ENCODE data around the gene KRTAP12-2.
"Not testable (repeated sequence)": the region's sequence is repeated elsewhere in the genome, so short reads cannot be mapped to it uniquely, and the experiment has no call there.

Gene KRTAP12-2

DNA sequence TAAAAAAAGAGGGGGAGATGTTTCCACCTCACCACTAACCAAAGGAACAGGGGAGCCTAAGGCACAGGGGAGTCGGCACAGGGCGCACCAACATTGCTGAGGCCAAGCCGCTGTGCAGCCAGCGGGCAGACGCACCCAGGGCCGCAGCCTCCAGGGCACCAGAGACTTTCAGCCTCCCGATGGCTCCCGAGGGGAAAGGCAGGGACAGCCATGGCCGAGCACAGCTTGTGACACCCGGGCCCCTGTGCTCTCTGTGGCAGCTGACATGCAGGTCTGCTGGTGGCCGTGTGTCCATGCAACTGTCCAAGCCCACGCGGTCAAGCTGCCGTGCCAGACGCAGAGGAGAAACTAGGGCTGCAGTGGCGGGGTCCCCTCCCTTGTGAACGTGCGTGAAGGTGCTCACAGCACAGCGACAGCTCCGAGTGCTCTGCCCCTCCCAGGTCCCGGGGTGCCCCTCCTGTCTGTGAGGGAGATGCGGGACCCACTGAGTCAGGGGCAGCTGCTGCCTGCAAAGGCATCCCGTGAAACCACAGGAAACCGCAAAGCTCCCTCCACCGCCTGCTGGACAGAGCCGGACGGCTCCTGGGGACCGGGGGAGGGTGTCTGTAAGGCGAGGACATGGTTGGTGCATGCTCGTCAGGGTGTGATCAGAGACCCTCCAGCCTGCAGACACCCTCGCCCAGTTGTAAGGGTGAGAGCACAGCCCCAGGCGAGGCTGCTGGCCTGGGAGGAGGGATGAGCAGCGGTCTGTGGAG lies 18.0 kb downstream of the KRTAP12-2 start:
- DNase-seq, result no peak

DNA sequence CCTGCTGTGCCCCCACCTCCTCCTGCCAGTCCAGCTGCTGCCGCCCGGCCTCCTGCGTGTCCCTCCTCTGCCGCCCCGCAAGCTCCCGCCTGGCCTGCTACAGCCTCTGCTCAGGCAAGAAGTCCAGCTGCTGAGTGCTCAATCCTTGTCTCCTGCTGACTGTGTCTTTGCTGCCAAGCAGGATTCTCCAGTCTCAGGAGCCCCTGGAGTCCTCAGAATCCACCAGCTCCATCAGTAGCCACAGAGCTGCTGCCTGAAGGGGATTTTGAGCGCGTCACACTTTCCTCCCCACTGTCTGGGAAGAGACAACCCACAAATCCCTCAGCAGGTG lies 19.5 kb downstream of the KRTAP12-2 start:
- DNase-seq, result no peak

DNA sequence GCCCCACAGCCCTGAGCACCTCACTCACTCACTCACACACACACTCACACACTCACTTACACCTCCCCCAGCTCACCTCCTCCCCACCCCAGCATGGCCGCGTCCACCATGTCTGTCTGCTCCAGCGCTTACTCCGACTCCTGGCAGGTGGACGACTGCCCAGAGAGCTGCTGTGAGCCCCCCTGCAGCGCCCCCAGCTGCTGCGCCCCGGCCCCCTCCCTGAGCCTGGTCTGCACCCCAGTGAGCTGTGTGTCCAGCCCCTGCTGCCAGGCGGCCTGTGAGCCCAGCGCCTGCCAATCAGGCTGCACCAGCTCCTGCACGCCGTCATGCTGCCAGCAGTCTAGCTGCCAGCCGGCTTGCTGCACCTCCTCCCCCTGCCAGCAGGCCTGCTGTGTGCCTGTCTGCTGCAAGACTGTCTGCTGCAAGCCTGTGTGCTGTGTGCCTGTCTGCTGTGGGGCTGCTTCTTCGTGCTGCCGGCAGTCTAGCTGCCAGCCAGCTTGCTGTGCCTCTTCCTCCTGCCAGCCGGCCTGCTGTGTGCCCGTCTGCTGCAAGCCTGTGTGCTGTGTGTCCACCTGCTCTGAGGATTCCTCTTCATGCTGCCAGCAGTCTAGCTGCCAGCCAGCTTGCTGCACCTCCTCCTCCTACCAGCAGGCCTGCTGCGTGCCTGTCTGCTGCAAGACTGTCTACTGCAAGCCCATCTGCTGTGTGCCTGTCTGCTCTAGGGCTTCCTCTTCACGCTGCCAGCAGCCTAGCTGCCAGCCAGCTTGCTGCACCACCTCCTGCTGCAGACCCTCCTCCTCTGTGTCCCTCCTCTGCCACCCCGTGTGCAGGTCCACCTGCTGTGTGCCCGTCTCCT lies 20.1 kb downstream of the KRTAP12-2 start, which contains the start of gene KRTAP10-11:
KRTAP10-11 (plus strand) TSS at position 49 of the 856 bp plus-strand sequence; CDS start at position 94, 45 bp downstream.
- DNase-seq, result not testable (repeated sequence)

DNA sequence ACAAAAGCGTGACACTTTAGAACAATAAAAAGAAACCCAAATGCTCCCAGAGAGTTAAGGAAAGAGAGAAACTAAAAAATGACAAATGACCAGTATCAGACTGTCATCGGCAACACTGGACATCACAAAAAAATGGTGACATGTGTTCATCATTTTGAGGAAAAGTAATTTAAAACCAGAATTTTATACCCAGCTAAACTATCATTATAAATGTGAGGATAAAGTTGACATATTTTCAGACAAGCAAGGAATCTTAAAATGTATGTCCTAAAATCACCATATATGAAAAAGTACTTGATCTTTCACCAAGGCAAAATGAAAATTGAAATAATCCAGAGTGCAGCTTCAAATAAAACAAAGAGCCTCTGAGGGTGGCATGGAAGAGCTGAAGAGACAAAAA lies 21.8 kb downstream of the KRTAP12-2 start:
- DNase-seq, result no peak

DNA sequence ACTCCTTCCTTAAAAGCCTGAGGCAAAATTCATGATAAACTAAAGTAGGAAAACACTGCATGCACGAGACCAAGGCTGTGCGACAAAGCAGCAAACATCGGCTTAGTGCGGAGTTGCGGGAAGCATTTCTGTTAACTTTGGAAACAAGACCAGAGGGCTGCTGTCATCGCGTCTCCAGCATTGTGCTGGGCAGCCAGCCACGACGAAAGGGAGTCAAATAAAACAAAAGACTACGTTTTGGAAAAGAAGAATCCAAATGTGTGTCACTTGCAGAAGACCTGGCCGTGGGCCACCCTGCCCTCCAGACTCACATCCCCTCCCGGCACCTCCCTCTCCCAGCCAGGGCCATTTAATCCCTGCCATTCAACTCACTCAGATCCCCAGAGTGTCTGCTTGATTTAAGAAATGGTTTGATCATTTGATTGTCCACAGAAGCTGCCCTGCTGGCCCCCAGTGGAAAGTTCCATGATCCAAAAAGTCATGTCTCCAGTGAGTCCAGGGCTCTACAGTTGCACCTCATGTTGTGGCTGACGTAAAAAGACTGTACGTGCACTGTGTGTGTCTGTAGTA lies 22.9 kb downstream of the KRTAP12-2 start:
- DNase-seq, result no peak

DNA sequence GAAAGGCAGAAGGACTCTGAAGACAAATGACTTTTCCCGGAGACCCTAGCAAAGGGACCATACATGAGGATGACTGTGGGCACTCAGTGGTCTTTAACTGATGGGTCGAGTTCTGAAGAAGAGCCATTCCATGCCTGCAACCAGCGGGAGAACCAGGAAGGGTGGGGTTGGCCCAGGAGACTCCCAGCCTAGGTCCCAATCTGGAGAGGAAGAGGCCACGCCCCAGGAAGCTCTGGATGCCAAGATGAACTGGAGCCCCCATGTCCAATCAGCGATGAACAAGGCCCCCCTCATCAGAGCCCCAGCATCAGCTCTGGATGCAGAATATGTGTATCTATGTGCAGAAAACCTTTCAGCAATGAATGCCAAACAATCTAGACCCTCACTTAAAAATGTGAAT lies 26.0 kb downstream of the KRTAP12-2 start:
- DNase-seq, result no peak

DNA sequence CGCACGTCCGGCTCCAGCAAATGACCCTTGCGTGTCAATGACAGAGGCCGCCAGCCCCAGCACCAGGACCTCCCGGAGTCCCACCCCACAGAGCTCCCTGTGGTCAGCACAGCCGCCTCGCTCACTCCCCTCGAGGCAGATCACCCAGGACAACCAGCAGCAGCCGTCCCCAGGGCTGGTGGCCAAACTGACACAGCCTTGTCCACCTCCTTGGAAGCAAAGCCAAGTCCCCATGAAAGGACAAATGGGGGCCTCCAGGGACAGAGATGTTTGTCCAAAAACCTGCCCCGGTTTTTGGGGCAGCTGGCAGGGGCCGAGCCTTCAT lies 27.4 kb downstream of the KRTAP12-2 start:
- DNase-seq, result no peak

DNA sequence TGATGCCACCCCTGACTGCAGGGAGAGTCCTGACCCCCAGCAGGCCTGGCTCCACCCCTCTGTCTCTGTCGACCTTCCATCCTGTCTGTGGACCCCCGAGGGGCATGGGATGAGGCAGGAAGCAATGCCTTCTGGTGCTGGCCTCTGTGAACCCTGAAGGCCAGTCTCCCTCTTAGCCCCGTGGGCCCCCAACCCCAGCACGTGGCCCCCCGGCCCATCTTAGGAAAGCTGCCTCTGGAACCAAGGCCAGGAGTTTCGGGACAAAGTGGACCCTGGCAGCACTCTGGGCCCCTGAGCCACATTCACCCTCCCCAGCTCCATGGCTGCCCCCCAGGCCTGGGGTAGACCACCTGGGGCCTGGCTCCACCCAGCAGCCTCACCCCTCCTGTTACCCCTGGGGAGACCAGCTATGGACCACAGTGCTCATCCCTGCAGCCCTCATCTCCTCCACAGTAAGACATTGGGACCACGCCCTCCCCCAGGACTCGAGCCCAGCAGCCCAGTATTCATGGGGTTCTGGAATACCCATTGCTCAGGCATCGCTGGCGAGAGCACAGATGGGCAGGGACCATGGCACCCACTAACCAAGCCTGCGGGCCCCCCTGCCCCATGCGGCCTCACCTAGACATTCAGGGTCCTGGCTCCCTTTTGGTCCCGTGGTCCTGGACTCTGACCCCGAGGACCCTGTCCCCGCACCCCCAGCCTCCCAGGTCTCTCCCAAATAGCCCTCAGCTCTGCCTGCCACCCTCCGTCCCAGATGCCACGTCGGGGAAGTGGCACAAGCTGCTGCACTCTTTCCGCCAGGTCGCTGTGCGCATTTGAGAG lies 28.0 kb downstream of the KRTAP12-2 start:
- not testable (repeated sequence) for DNase-seq

DNA sequence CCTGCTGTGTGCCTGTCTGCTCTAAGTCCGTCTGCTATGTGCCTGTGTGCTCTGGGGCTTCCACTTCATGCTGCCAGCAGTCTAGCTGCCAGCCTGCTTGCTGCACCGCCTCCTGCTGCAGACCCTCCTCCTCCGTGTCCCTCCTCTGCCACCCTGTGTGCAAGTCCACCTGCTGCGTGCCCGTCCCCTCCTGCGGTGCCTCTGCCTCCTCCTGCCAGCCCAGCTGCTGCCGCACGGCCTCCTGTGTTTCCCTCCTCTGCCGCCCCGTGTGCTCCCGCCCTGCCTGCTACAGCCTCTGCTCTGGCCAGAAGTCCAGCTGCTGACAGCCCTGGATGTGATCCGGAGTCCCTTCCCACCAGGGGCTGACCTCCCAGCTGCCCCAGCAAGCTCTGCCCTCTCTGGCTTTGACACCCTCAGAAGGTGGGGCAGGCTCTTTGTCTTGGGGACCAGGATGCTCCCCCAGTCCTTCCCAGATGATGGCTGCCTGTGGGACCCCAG lies 28.8 kb downstream of the KRTAP12-2 start:
- not testable (repeated sequence) for DNase-seq

DNA sequence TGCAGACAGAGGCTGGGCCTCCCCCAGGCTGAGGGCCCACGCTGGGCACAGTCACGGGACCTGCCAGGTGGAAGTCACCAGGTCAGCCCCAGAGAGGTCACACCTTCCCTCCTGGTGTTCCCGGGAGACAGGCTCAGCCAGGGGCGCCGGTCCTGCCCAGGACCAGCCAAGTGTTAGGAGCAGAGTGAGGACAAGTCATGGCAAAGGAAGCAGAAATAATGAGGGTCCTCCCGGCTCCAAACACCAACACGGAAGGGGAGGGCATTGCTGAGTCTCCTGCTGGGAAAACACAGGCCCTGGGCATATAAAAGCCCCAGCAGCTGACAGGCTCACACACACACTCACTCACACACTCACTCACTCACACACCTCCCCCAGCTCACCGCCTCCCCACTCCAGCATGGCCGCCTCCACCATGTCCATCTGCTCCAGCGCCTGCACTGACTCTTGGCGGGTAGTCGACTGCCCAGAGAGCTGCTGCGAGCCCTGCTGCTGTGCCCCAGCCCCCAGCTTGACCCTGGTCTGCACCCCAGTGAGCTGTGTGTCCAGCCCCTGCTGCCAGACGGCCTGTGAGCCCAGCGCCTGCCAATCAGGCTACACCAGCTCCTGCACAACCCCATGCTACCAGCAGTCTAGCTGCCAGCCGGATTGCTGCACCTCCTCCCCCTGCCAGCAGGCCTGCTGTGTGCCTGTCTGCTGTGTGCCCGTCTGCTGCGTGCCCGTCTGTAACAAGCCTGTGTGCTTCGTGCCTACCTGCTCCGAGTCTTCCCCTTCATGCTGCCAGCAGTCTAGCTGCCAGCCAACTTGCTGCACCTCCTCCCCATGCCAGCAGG lies 29.5 kb downstream of the KRTAP12-2 start, which contains the start of gene KRTAP10-10:
KRTAP10-10 (plus strand) TSS at position 339 of the 833 bp plus-strand sequence; CDS start at position 401, 62 bp downstream.
- no peak for DNase-seq

DNA sequence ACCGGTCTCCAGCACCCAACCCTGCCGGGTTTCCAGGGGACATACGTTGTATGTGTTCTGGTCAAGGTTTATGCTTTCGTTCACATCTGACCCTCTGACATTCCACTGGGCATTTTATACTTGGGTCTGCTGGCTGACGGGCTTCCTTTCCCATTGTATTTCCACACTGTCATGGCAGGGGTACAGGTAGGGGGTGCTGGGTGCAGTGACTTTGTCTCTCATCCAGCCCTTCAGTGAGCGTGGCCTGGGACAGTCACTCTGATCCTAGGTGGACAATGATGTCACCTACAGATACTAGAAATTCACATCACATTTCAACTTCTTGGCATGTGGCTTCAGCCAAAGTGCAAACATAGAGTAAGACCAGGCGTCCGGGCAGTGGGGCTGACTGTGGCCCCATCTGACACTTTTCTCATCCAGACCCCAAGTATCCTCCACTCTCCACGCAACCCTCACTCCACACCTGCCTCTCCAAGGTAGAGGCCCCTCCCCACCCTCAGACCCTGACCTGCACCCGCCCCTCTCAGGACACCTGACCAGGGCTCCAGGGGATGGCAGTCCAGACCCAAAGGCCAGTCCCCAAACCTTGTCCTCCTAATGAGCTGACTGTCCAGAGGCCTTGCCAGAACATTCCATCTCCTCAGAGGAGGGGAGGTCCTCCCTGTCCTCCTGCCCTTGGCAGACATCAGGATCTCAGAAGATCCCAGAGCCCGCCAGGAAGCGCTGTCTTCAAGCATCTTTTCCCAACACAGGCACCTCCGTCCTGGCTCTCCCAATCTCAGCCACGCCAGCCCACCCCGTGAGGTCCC lies 30.3 kb downstream of the KRTAP12-2 start:
- no peak for DNase-seq

DNA sequence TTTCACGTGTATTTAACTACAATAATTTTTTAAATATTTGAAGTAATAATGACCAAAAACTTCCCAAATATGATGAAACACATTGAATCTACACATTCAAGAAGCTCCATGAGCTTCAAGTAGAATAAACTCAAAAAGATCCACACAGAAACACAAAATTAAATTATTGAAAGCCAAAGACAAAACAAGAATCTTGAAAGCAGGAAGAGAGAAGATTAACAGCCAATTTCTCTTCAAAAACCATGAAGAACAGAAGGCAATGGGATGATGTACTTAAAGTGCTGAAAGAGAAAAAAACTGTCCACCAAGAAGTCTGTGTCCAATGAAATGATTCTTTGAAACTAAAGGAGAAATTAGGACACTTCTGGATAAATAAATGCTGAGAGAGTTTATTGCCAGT lies 34.7 kb downstream of the KRTAP12-2 start:
- no peak for DNase-seq

DNA sequence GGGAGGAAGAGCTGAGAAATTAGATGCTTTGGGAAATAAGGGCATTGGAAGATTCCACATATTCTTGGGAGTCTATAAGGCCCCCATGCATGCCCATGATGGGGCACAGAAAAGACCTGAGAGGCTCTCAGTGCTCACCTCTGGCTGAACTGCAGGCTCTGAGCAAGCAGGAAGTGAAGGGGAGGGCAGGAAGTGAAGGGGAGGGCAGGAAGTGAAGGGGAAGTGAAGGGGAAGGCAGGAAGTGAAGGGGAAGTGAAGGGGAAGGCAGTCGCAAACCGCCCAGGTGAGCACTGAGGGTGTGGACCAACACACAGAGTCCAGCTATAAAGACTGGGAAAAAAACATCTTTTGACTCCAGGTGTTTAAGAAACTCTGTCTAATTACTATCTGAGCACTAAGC lies 36.3 kb downstream of the KRTAP12-2 start:
- no peak for DNase-seq

DNA sequence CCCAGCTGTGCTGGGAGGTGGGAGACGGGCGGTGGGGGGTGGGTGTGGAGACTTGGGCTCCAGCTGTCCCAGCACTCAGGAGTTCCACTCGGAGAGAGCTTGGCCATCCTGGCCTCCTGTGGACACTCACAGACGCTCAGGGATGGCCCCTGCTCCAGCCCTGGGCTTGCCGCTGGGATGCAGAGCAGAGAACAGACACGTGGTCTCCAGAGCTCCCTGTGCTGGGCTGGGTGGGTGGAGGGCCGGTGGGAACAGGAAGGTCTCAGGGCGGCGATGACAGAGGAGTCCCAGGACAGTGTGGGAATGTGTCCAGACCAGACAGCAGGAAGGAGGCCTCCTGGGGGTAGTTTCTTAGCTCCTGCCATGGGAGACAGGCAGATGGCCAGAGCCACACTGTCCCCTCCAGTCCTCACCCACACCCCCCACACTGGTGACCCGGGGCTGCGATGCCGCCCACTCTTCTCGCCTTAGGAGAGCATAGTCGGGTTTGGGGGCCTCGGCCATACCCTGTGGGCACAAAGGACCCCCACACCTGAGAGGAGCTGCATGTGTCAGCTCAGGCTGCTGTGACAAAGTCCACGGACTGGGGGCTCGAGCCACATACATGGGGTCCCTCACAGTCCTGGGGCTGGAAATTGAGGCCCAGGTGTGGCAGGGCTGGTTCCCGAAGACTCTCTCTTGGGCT lies 37.9 kb downstream of the KRTAP12-2 start:
- no peak for DNase-seq

DNA sequence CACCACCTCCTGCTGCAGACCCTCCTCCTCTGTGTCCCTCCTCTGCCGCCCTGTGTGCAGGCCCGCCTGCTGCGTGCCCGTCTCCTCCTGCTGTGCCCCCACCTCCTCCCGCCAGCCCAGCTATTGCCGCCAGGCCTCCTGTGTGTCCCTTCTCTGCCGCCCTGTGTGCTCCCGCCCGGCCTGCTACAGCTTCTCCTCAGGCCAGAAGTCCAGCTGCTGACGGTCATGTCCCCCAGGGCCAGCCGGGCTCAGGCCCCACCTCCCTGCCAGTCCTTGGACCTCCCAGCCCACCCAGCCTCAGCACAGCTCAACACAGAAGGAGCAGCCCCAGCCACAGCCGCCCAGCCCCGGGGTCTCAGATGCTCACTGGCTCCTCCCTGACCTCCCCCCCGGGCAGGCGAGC lies 38.9 kb downstream of the KRTAP12-2 start:
- not testable (repeated sequence) for DNase-seq

DNA sequence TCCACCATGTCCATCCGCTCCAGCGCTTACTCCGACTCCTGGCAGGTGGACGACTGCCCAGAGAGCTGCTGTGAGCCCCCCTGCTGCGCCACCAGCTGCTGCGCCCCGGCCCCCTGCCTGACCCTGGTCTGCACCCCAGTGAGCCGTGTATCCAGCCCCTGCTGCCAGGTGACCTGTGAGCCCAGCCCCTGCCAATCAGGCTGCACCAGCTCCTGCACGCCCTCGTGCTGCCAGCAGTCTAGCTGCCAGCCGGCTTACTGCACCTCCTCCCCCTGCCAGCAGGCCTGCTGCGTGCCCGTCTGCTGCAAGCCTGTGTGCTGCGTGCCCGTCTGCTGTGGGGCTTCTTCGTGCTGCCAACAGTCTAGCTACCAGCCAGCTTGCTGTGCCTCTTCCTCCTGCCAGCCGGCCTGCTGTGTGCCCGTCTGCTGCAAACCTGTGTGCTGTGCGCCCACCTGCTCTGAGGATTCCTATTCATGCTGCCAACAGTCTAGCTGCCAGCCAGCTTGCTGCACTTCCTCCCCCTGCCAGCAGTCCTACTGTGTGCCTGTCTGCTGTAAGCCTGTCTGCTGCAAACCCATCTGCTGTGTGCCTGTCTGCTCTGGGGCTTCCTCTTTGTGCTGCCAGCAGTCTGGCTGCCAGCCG lies 39.4 kb downstream of the KRTAP12-2 start:
- not testable (repeated sequence) for DNase-seq

DNA sequence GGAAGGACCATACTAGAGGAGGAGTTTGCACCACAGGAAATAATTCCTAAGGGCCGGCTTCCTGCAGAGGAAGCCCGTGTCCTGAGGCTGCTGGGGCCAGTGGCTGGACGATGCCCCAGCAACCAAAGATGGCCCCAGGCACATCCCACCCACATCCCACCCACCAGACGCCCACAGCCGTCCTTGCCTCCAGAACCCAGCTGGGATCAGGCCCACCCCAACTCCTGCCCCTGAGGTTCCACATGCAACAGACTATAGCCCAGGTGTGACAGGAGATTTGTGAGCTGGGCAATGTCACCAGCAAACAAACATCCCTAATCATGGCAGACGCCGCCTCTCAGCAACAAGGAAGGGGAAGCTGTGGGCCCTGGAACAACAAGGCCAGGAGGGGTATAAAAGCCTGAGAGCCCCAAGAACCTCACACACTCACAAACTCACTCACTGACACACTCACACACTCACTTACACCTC lies 40.0 kb downstream of the KRTAP12-2 start, which contains the start of gene KRTAP10-9:
KRTAP10-9 (plus strand) TSS at position 421 of the 471 bp plus-strand sequence. CDS start 79 bp downstream, outside the sequence.
- no peak for DNase-seq

DNA sequence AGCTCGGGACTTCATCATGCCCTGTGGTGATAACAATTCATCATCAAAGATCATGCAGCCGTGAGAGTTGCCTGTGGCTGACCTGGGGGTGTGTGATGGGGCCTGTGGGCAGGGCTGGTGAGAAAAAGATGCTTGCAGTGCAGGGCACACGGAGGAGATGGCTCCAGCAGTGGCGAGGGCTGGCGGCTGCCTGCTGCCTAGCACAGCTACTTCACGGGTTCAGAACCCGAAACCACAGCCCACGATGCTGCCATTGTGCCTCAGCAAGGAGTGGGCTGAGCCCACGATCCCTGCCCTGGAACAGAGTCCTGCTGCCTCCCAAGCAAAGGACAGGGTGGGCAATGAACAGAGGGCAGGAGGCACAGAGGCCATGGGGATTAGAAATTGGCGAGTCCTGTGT lies 40.5 kb downstream of the KRTAP12-2 start:
- DNase-seq, result no peak

DNA sequence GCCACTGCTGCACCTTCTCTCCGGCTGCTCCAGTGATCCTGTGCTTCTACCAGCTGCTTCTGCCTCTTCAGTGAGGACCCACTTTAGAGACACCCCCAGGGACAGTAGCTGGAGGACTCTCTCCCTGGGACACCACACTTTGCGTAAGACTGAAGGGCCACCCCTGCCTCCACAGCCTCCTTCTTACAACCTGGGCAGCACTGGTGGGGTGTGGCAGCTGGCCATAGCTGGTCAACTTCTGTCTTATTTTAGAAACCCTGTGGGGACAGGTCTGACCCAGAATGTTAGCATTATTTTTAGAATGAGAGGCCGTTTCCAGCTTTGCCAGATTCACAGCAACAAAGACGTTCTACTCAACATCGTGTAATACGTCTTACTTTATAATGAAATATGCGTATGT lies 41.0 kb downstream of the KRTAP12-2 start:
- no peak for DNase-seq
